HG03442 (cell line): ENCODE data around the gene ADAMTS15.

Experiments
- ATAC-seq: cut with Tn5 transposase; IDR thresholded peaks from one replicate; pipeline ENCODE4 v1.9.1; 2021; ENCODE audit warnings: mild to moderate bottlenecking, moderate library complexity; ENCODE audit not compliant: unreplicated experiment

ADAMTS15 gene

GRCh38 chr11:130510407-130511006 is 62.1 kb downstream of the ADAMTS15 start:
- no peak for ATAC-seq

GRCh38 chr11:130511765-130512164 is 63.3 kb downstream of the ADAMTS15 start:
- no peak for ATAC-seq

- no peak for ATAC-seq
Observed at GRCh38 chr11:130512662-130513061, 64.2 kb downstream of the ADAMTS15 start.

GRCh38 chr11:130513132-130513531 is 64.7 kb downstream of the ADAMTS15 start:
- no peak for ATAC-seq

GRCh38 chr11:130514316-130514715 is 65.9 kb downstream of the ADAMTS15 start:
- ATAC-seq, result no peak

GRCh38 chr11:130514851-130515250 is 66.4 kb downstream of the ADAMTS15 start:
- no peak for ATAC-seq

- ATAC-seq, result no peak
Observed at GRCh38 chr11:130515829-130516553, 67.5 kb downstream of the ADAMTS15 start.

- ATAC-seq, result no peak
Observed at GRCh38 chr11:130516554-130517505, 68.4 kb downstream of the ADAMTS15 start.

- ATAC-seq, result no peak
Observed at GRCh38 chr11:130518164-130518680, 69.8 kb downstream of the ADAMTS15 start.

GRCh38 chr11:130519128-130519932 is 70.9 kb downstream of the ADAMTS15 start:
- no peak for ATAC-seq

GRCh38 chr11:130520271-130520671 is 71.8 kb downstream of the ADAMTS15 start:
- no peak for ATAC-seq

- ATAC-seq, result no peak
Observed at GRCh38 chr11:130522284-130522961, 74.0 kb downstream of the ADAMTS15 start.

- ATAC-seq, result no peak
Observed at GRCh38 chr11:130523166-130523565, 74.7 kb downstream of the ADAMTS15 start.

- no peak for ATAC-seq
Observed at GRCh38 chr11:130523609-130524008, 75.2 kb downstream of the ADAMTS15 start.

GRCh38 chr11:130524132-130524790 is 75.8 kb downstream of the ADAMTS15 start:
- ATAC-seq, result no peak

- no peak for ATAC-seq
Observed at GRCh38 chr11:130525307-130525706, 76.9 kb downstream of the ADAMTS15 start.
